GM21723 (cell line): Measurements from ENCODE around the gene CDHR5.
A peak's percentile ranks its signal among the peaks of the same experiment; 100 is the strongest.

Experiments
- ATAC-seq: cut with Tn5 transposase; IDR thresholded peaks from one replicate; pipeline ENCODE4 v1.9.1; 2021; ENCODE audit warnings: mild to moderate bottlenecking, moderate library complexity; ENCODE audit not compliant: unreplicated experiment

Gene CDHR5

DNA sequence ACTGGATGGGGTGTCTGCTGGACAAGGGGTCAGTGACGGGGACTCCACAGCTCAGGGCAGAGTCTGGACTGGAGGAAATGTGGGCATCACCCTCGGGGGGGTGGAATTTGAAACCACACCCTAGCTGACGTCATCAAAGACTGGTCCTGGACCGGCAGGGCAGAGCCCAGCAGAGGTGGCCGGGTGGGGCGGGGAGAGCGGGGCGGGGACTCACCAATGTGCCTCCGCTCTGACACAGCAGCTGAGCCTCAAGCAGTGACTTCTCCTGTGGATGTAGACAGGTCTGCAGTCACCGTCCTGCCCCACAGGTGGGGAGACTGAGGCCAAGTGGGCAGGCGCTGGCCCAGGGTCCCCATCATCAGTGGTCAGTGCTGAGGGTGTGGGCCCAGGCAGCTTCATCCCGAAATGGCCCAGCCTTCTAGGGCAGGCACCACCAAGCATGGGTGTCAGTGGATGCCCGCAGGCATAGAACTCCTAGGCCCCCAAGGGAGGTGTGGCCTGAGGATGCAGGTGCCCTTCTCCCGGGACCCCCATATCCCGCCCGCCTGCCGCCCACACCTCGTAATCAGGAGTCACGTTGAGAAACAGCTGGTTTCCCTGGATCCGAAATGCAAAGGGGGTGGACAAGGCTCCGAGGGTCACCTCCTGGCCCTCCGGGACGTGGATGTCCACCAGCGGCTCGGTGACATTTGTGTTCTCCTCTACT is 603 bp downstream of the CDHR5 start:
- ATAC-seq: no peak

GRCh38 chr11:623349-623869 is 1.3 kb downstream of the CDHR5 start:
- ATAC-seq: no peak

GRCh38 chr11:621838-622237 is 2.9 kb downstream of the CDHR5 start:
- ATAC-seq: no peak

DNA sequence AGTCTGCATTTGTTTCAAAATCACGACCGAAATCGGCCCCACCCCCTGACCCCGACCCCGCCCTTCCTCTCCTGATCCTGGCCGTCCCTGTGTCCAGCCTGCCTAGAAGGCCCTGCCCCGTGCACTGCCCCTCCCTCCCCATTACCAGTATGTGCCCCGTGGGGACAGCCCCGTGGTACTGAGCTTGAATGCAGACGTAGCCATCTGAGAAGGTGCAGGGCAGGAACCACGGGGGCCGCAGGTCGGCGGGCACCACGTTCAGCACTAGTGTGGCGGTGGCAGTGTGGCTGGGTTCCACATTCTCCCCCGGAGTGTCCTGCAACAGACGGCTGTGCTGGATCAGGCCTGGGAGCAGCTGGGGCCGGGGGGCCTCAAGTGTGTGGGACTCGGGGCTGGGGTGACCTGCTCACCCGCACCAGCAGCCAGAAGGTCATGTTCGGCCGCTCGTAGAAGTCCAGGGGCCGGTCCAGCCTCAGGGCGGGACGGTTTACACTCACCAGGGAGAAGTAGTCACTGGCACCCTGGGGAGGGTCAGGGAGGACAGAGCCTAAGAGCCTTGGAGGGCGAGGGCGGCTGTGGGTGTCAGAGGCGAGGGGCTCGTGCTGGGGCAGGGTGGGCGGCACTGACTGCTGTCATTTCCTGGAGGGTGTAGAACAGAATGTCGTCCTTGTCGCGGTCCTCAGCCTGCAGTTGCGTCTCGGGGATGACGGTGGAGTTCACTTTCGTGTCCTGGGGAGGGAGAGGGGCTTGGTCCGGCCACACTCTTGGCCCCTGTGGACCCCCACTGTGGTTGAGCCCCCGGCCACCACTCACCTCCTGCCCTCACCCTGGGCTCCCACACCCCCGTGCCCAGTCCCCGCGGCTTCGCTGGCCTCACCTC is 3.6 kb downstream of the CDHR5 start:
- ATAC-seq: no peak

- no peak for ATAC-seq
Observed at GRCh38 chr11:620201-620600, 4.6 kb downstream of the CDHR5 start.

DNA sequence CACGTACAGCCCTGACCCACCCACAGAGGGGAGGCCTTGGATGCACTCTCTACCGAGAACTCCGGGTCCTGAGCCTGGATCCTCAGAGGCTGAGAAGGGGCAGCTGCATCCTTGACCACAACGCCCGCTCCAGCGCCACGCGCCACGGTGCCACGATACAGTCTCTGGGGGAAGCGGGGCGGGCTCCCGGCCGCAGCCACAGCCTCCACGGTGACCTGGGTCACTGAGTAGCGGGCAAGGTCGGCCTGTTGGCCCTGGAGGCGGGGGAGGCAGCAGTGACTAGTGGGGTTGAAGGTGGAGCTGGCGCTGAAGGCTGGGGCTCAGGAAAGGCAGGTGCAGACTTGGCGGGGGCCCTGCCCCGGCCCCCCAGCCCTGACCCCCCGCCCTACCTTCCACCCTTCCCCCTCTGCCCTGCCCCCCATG is 5.1 kb downstream of the CDHR5 start:
- ATAC-seq: no peak

- no peak for ATAC-seq
Observed at GRCh38 chr11:618856-619627, 5.7 kb downstream of the CDHR5 start.

DNA sequence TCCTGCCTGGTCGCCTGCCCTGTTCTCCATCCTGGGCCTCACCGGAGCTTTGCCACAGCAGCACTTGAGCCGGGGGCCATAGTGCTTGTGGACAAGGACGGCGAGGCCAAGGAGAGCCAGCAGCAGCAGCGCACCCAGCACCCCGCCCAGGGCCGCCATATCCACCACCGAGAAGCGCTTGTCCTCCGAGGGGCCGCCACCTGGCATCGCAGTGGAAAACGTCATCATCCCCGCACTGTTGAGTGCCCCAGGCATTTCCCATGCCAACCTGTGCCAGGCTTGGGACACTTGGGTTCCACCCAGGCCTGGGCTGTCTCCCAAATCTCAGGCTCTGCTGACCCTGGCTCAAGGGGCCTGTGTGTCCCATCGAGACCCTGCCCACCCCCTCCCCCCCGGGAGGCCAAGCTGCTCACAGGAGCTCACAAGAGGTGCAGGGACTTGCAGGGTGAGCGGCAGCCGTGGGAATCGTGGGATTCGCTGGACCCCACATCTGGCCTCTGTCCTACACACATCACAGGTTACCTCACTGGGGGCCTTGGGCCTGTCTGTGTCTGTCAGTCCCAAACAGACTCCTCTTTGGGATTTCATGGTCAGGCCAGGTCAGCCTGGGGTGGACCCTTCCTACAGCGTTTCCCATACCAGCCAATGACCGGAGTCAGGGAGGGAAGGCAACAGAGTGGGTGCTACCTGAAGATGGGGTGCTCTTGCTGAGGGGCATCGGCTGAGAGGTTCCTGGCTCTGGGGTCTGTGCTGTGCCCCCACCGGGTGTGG is 6.7 kb downstream of the CDHR5 start:
- ATAC-seq: no peak

DNA sequence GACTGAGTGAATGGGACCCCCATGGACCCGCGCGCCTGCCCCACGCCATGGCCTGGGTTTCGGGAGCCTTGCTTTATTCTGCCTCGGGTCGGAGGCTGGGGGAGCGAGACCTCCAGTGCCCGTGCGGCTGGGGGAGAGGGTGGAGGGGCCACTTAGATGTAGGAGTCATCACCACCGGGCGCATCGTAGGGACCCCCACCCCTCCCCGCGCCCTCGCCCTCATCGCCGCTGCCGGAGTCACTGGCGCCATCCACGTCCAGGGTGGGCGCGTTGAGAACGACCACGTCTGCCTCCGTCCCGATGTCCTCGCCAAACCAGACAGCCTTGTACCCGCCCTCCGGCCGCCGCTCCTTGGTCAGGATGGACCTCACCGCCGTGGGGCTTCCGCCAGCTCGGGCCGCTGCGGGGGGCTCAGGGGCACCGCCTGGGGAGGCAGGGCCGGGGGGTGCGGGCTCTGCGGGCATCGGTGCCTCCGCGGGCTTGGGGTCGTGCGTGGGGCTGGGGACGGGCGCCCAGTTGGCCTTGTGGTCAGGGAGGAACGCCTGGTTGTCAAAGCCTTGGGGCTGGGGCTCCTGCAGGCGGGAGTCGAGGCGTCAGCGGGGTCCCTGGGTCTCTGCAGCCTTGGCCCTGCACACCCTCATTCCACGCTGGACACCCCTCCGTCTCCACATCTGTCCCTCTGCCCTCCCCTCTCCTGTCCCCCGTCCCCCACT is 7.4 kb downstream of the CDHR5 start:
- no peak for ATAC-seq

DNA sequence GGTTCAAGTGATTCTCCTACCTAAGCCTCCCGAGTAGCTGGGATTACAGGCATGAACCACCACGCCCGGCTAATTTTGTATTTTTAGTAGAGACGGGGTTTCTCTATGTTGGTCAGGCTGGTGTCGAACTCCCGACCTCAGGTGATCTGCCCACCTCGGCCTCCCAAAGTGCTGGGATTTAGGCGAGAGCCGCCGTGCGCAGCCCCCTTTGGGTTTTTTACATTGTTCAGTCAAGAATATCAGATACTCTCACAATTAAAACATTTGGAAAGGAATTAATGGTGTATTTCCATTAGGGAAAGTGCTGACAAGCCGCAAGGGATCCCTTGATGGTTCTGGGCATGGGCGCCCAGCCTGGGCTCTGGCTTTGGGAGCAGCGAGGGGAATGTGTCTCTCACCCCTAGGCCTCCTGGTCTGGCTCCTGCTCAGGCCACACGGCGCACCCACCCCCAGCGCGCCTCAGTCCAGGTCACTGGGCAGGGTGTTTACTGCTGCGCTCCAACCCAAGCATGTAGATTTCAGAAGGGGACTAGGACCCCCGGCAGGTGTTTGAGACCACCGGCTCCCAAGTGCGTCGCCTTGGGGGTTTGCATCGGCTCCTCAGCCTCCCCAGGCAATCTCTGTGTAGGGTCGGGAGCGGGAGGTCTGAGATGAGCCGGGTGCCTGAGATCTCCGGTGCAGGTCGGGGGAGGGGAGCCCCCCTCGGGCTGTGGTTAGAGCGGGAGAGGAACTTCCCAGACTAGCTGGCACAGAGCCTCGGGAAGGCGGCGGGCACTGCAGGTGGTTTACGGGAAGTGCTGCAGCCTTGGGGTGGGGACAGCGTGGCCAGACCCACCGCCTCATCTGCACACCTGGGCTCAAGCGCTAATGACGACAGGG is 8.2 kb downstream of the CDHR5 start:
- no peak for ATAC-seq

GRCh38 chr11:615504-616319 is 9.0 kb downstream of the CDHR5 start, which contains the start of gene IRF7:
Gene IRF7 (minus strand): TSS chr11:615950. CDS start chr11:615364, 586 bp downstream.
- ATAC-seq: peak; percentile 78

- peak; percentile 4 for ATAC-seq
Observed at GRCh38 chr11:614623-615503, 9.9 kb downstream of the CDHR5 start.

- ATAC-seq: no peak
Observed at GRCh38 chr11:614021-614622, 10.6 kb downstream of the CDHR5 start.

- no peak for ATAC-seq
Observed at GRCh38 chr11:613369-613968, 11.3 kb downstream of the CDHR5 start.

DNA sequence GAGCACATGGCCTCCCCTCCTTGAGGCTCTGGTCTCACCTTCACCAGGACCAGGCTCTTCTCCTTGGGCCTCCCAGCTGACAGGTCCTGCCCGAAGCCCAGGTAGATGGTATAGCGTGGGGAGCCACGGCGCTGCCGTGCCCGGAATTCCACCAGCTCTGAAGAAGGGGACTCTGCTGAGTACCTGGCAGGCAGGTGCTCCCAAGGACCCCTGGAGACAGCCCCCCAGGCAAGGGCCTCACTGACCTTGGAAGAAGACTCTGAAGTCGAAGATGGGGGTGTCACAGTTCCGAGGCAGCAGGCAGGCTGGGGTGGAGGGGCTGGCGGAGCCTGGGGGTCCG is 11.8 kb downstream of the CDHR5 start:
- ATAC-seq: no peak
